Measurements from ENCODE around the gene FGF18. TPM values are rescaled to one million over a fixed set of nuclear protein-coding genes. Genes with fewer than 3 reads are reported as not detected.

The FGF18 gene
- total RNA-seq, 1 experiment from 2014 or later, result 1.7 TPM

GRCh38 chr5:171434874-171435273 is 15.4 kb downstream of the FGF18 start:
- no peak for ATAC-seq
- BruUV-seq (replicated peaks), result no TSS peak
- Histone ChIP-seq H3K4me3 (ENCODE audit: low read depth in 2 of 2, low read length in 2 of 2) (no peak overlapping the region), H3K36me3 (ENCODE audit: control insufficient read depth, insufficient read depth, low read length) (no peaks in the 10 kb centered on the region), H3K4me1 (ENCODE audit: control insufficient read depth, insufficient read depth, low read length) (no peaks in the 10 kb centered on the region), H3K9me3 (ENCODE audit: control insufficient read depth, insufficient read depth, low read depth, low read length) (no peaks in the 10 kb centered on the region), H3K27ac (ENCODE audit: low read length) (no peak overlapping the region), H3K27me3 (ENCODE audit: control insufficient read depth, insufficient read depth, low read length) (no peaks in the 10 kb centered on the region)
- POLR2A ChIA-PET, result interaction anchor here (0.6 kb wide), 2 partner anchors 11 to 73 kb away, joined by 4 to 5 read pairs; no protein-coding TSS in a partner anchor
- no peak for DNase-seq (ENCODE audit: low read depth, low spot score)
- TF ChIP-seq POLR2AphosphoS5 (IDR thresholded peaks at IDR 0.05; ENCODE audit: low read depth, low read length) (no peak), CTCF (IDR thresholded peaks at IDR 0.05) (no peak), SIN3A (IDR thresholded peaks at IDR 0.05; ENCODE audit: borderline replicate concordance, insufficient read depth, low read depth, low read length) (no peak), TCF7L2 (IDR thresholded peaks at IDR 0.05; ENCODE audit: low read depth, low read length) (no peak), REST (IDR thresholded peaks at IDR 0.05; ENCODE audit: insufficient read depth in 1 of 2, low read depth in 2 of 2, low read length in 1 of 2) (no peak)
- CTCF ChIA-PET, result no interaction called here
- in situ Hi-C loops (cut with HindIII; ENCODE audit: low pct_unique_long_range_greater_than_20kb, low sequenced_read_pairs), result no loop called here
- intact Hi-C loops (cut with micrococcal nuclease; ENCODE audit: unreplicated experiment), result no loop called here

- Histone ChIP-seq H3K4me3 (ENCODE audit: low read depth in 2 of 2, low read length in 2 of 2) (no peak overlapping the region), H3K27me3 (ENCODE audit: control insufficient read depth, insufficient read depth, low read length) (no peaks in the 10 kb centered on the region), H3K36me3 (ENCODE audit: control insufficient read depth, insufficient read depth, low read length) (no peaks in the 10 kb centered on the region), H3K9me3 (ENCODE audit: control insufficient read depth, insufficient read depth, low read depth, low read length) (no peaks in the 10 kb centered on the region), H3K27ac (ENCODE audit: low read length) (no peak overlapping the region), H3K4me1 (ENCODE audit: control insufficient read depth, insufficient read depth, low read length) (no peaks in the 10 kb centered on the region)
- in situ Hi-C loops (cut with HindIII; ENCODE audit: low pct_unique_long_range_greater_than_20kb, low sequenced_read_pairs) (no loop called here), intact Hi-C loops (cut with micrococcal nuclease; ENCODE audit: unreplicated experiment) (no loop called here)
- no peak for TF ChIP-seq SIN3A (IDR thresholded peaks at IDR 0.05; ENCODE audit: borderline replicate concordance, insufficient read depth, low read depth, low read length)
- TF ChIP-seq TCF7L2 (IDR thresholded peaks at IDR 0.05; ENCODE audit: low read depth, low read length), result no peak
- no peak for TF ChIP-seq CTCF (IDR thresholded peaks at IDR 0.05)
- no peak for TF ChIP-seq REST (IDR thresholded peaks at IDR 0.05; ENCODE audit: insufficient read depth in 1 of 2, low read depth in 2 of 2, low read length in 1 of 2)
- no peak for TF ChIP-seq POLR2AphosphoS5 (IDR thresholded peaks at IDR 0.05; ENCODE audit: low read depth, low read length)
- ATAC-seq, result no peak
- no peak for DNase-seq (ENCODE audit: low read depth, low spot score)
- CTCF ChIA-PET, result no interaction called here
- no TSS peak for BruUV-seq (replicated peaks)
- POLR2A ChIA-PET, result no interaction called here
Measured at GRCh38 chr5:171435908-171436307, 16.5 kb downstream of the FGF18 start.

Measured in Panc1 (cell line).